MM.1S (cell line): ENCODE measurements around the gene AOC3.

Experiments
- DNase-seq: peaks from one replicate; pipeline ENCODE4 v3.0.0-alpha.2; 2015
- H2AFZ ChIP-seq: fragments of 300-600 bp; sonication (generic); 2 replicates; pipeline ENCODE4 v1.6.0; 2016; ENCODE audit warnings: antibody characterized with exemption, low read length
- H3F3A ChIP-seq: fragments of 300-600 bp; sonication (generic); 2 replicates; pipeline ENCODE4 v1.6.1; 2016; ENCODE audit warnings: mild to moderate bottlenecking, antibody characterized with exemption, low read length, moderate library complexity, mixed read lengths; ENCODE audit not compliant: insufficient read depth
- H3K27ac ChIP-seq: fragments of 300-600 bp; sonication (generic); 2 replicates; pipeline ENCODE4 v1.5.1; 2016; ENCODE audit warnings: mild to moderate bottlenecking, low read length
- H3K27me3 ChIP-seq: fragments of 300-600 bp; sonication (generic); replicated peaks from 2 replicates; pipeline ENCODE4 v1.6.0; 2016; ENCODE audit warnings: low read length; ENCODE audit not compliant: insufficient read depth
- H3K36me3 ChIP-seq: fragments of 300-600 bp; sonication (generic); replicated peaks from 2 replicates; pipeline ENCODE4 v1.6.1; 2016; ENCODE audit warnings: mild to moderate bottlenecking, low read length, mixed read lengths; ENCODE audit not compliant: insufficient read depth
- H3K4me1 ChIP-seq: fragments of 300-600 bp; sonication (generic); 2 replicates; pipeline ENCODE4 v1.6.1; 2016; ENCODE audit warnings: low read length, mixed read lengths
- H3K4me2 ChIP-seq: fragments of 300-600 bp; sonication (generic); 2 replicates; pipeline ENCODE4 v1.6.0; 2016; ENCODE audit warnings: low read depth, low read length
- H3K4me3 ChIP-seq: fragments of 300-600 bp; sonication (generic); 2 replicates; pipeline ENCODE4 v1.5.1; 2016; ENCODE audit warnings: low read length, mixed read lengths
- H3K79me2 ChIP-seq: fragments of 300-600 bp; sonication (generic); 2 replicates; pipeline ENCODE4 v1.6.1; 2016; ENCODE audit warnings: mixed run types, low read length, mixed read lengths
- H3K9ac ChIP-seq: fragments of 300-600 bp; sonication (generic); 2 replicates; pipeline ENCODE4 v1.6.1; 2016; ENCODE audit warnings: low read length, mixed read lengths
- H3K9me2 ChIP-seq: fragments of 300-600 bp; sonication (generic); replicated peaks from 2 replicates; pipeline ENCODE4 v1.6.1; 2016; ENCODE audit warnings: mild to moderate bottlenecking, low read length, mixed read lengths; ENCODE audit not compliant: insufficient read depth
- H3K9me3 ChIP-seq: fragments of 300-600 bp; sonication (generic); replicated peaks from 2 replicates; pipeline ENCODE4 v1.6.1; 2016; ENCODE audit warnings: mild to moderate bottlenecking, low read length, mixed read lengths; ENCODE audit not compliant: insufficient read depth
- H4K20me1 ChIP-seq: fragments of 300-600 bp; sonication (generic); 2 replicates; pipeline ENCODE4 v1.6.1; 2016; ENCODE audit warnings: mild to moderate bottlenecking, low read length, moderate library complexity, mixed read lengths; ENCODE audit not compliant: insufficient read depth
- CTCF ChIP-seq: fragments of 300-600 bp; sonication (generic); IDR thresholded peaks from 2 replicates; pipeline ENCODE4 v1.5.1; 2016; ENCODE audit warnings: antibody characterized with exemption, low read length, mixed read lengths
- EZH2 ChIP-seq: fragments of 300-600 bp; sonication (generic); optimal IDR thresholded peaks from 2 replicates; pipeline ENCODE3; 2017; ENCODE audit warnings: low read depth, mild to moderate bottlenecking, antibody characterized with exemption, low read length, mixed read lengths
- EZH2phosphoT487 ChIP-seq: fragments of 300-600 bp; sonication (generic); IDR thresholded peaks from 2 replicates; pipeline ENCODE4 v1.6.1; 2018; ENCODE audit warnings: antibody characterized with exemption, low read length

The AOC3 gene

DNA sequence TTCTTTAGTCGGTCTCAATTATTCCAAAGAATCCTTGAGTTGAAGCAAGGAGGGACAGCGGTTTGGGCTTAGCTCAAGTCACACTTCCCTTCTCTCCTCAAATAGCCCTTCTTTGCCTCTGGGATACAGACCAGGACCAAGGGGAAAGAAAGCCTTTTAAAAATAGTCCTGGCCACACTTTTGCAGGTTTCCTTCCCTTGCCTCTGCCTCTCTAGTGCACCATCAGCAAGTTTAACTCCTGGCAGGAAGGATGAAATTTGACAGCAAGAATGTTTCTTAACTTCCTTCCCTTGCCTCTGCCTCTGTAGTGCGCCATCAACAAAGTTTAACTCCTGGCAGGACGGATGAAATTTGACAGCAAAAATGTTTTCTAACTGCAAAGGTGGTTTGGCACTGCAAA, 42.4 kb downstream of the AOC3 start:
- no peak overlapping the region for H3K27ac ChIP-seq
- H3K9me3 ChIP-seq: no peaks in the 10 kb centered on the region
- no peaks in the 10 kb centered on the region for H3K27me3 ChIP-seq
- no peak for TF ChIP-seq EZH2
- TF ChIP-seq CTCF: no peak
- TF ChIP-seq EZH2phosphoT487: no peak
- peak overlapping the region; percentile 15; the same call in 1 of the 2 replicates for H2AFZ ChIP-seq
- H3K9ac ChIP-seq: no peak overlapping the region
- no peak for DNase-seq
- no peak overlapping the region for H3K4me3 ChIP-seq
- H3K4me1 ChIP-seq: peaks cover 6% of the 10 kb centered on the region; the same call in 1 of the 2 replicates
- no peaks in the 10 kb centered on the region for H4K20me1 ChIP-seq
- H3K4me2 ChIP-seq: 0 out of 2 replicates have a peak overlapping the region, but pooled peaks have one; percentile 1
- no peaks in the 10 kb centered on the region for H3F3A ChIP-seq
- no peaks in the 10 kb centered on the region for H3K9me2 ChIP-seq
- H3K79me2 ChIP-seq: no peaks in the 10 kb centered on the region
- no peaks in the 10 kb centered on the region for H3K36me3 ChIP-seq

DNA sequence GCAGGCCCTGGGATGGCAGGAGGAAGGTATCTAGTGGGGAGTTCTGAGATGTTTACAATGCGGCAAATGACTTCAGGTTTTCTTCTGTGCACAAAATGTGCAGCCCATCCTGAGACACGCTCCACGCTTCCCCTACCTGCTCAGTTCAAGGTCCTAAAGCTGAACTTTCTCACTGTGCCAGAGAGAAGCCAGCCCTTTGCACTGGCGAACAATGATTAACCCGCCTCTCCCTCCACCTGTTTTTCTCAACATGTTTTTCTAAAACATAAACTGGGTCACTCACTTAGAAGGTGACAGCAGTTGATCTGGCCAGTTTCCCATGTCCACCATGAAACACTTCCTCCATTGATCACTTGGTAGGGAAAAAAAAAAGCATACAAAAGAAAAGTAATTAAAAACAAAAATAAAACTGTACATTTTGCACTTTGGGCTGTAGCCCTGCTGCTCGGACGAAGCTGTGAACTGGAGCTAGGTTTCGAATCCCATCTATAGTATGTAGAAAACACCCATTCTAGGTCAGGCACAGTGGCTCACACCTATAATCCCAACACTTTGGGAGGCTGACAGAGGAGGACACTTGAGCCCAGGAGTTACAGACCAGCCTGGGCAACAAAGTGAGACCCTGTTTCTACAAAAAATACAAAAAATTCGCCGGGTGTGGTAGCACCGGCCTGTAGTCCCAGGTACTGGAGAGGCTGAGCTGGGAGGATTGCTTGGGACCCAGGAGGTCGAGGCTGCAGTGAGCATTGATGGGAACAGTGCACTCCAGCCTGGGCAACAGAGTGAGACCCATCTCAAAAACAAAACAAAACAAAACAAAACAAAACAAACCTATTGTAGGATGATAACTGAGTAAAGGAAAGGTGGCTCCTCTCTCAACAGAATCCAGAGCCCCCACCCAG, 43.5 kb downstream of the AOC3 start:
- Histone ChIP-seq H3K9me3 (no peaks in the 10 kb centered on the region), H3K27ac (no peak overlapping the region), H3F3A (no peaks in the 10 kb centered on the region), H3K27me3 (no peaks in the 10 kb centered on the region), H3K36me3 (no peaks in the 10 kb centered on the region), H3K4me3 (no peak overlapping the region), H3K79me2 (no peaks in the 10 kb centered on the region), H4K20me1 (no peaks in the 10 kb centered on the region), H3K4me2 (no peak overlapping the region), H2AFZ (no peak overlapping the region), H3K4me1 (peaks cover 6% of the 10 kb centered on the region; the same call in 1 of the 2 replicates), H3K9me2 (no peaks in the 10 kb centered on the region), H3K9ac (no peak overlapping the region)
- TF ChIP-seq CTCF (no peak), EZH2phosphoT487 (no peak), EZH2 (no peak)
- DNase-seq: no peak

- H3K4me1 ChIP-seq: peaks cover 6% of the 10 kb centered on the region; the same call in 1 of the 2 replicates
- DNase-seq: no peak
- no peak overlapping the region for H2AFZ ChIP-seq
- H3K27me3 ChIP-seq: no peaks in the 10 kb centered on the region
- H3K9ac ChIP-seq: no peak overlapping the region
- no peaks in the 10 kb centered on the region for H3K9me2 ChIP-seq
- H3K9me3 ChIP-seq: no peaks in the 10 kb centered on the region
- H3K36me3 ChIP-seq: no peaks in the 10 kb centered on the region
- TF ChIP-seq CTCF: no peak
- no peak for TF ChIP-seq EZH2
- TF ChIP-seq EZH2phosphoT487: no peak
- no peaks in the 10 kb centered on the region for H3K79me2 ChIP-seq
- H4K20me1 ChIP-seq: no peaks in the 10 kb centered on the region
- no peaks in the 10 kb centered on the region for H3F3A ChIP-seq
- no peak overlapping the region for H3K4me3 ChIP-seq
- H3K27ac ChIP-seq: no peak overlapping the region
- no peak overlapping the region for H3K4me2 ChIP-seq
Measured at GRCh38 chr17:42895185-42895555, 44.2 kb downstream of the AOC3 start.
